ENCODE results near the gene C11orf65. TPM values are rescaled to one million over a fixed set of nuclear protein-coding genes. Genes with fewer than 3 reads are reported as not detected.
A peak's percentile ranks its signal among the peaks of the same experiment; 100 is the strongest.

Gene C11orf65
- total and polyA plus RNA-seq, 7 experiments from 2014 or later, result 0.27 to 2.0 (median 0.61) TPM

DNA sequence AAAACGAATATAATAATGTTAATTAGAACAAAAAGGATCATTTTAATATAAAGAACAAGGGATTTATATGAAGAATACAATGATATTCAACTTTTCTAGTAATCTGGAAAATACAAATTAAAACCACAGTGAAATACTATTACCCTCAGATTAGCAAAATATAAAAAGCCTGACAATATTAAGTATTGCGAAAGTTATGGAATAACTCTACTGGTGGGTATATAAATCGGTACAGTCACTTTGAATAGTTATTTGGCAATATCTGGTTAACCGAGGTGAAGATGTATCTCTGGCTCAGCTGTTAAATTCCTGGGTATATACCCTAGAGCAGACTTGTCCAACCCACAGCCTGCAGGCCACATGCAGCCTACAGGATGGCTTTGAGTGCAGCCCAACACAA, 125.7 kb downstream of the C11orf65 start:
- Histone ChIP-seq H3K36me3 (ENCODE audit: control insufficient read depth in 2 of 3, insufficient read depth in 3 of 3, low read length in 3 of 3) (peaks cover 7 to 48% (median 8%) of the 10 kb centered on the region in 3 experiments), H3K4me1 (ENCODE audit: control insufficient read depth in 2 of 2, insufficient read depth in 2 of 2, low read length in 2 of 2) (no peaks in the 10 kb centered on the region), H3K27me3 (ENCODE audit: control insufficient read depth in 2 of 2, insufficient read depth in 2 of 2, low read length in 2 of 2) (no peaks in the 10 kb centered on the region), H3K4me3 (ENCODE audit: low read length) (no peak overlapping the region), H3K27ac (ENCODE audit: low read depth, low read length) (no peak overlapping the region), H3K9me3 (ENCODE audit: control insufficient read depth in 2 of 3, low read length in 3 of 3) (no peaks in the 10 kb centered on the region)
- Mint-ChIP-seq H3K9me3 (no peaks in the 10 kb centered on the region), H3K4me3 (no peak overlapping the region), H3K27me3 (no peaks in the 10 kb centered on the region), H3K36me3 (peaks cover 7 to 46% (median 31%) of the 10 kb centered on the region in 5 donors), H3K27ac (peak overlapping the region in 5 of 9 donors; percentile 1 to 78 (median 25)), H3K4me1 (peaks cover 9 to 41% (median 29%) of the 10 kb centered on the region in 7 donors)
- ChIA-PET CTCF (no interaction called here), POLR2A (interaction anchor here (0.7 to 1.1 kb wide), 4 partner anchors 35 to 119 kb away, joined by 3 to 5 read pairs (median 3); partner anchors contain the start of genes ATM and NPAT)
- ATAC-seq, result no peak
- intact Hi-C loops (cut with micrococcal nuclease), result loop anchor here (5.0 kb wide), 3 partner anchors 126 to 306 kb away; partner anchors contain the start of genes C11orf65 (in 1 of the 2) and EXPH5 (in 1 of the 2)
- no peak for DNase-seq

DNA sequence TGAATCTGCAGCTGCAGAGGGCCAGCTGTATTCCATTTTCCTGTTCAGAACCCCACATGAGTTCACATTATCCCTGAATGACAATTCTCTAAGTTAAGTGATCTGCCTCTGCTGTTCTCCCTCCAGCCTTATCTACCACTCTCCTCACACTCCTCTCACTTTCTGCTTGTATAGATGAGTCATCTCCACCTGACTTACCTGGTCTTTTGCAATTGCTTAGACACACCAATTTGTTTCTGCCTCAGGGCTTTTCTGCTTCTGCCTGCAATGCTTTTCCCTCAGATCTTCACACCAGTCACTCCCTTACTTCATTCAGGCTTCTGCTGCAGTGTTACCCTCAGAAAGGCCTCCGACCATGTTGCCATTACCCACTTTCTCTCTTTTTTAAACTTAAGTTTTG, 126.4 kb downstream of the C11orf65 start:
- Mint-ChIP-seq H3K36me3 (peaks cover 9 to 44% (median 31%) of the 10 kb centered on the region in 5 donors), H3K4me1 (peaks cover 9 to 48% (median 29%) of the 10 kb centered on the region in 7 donors), H3K27me3 (no peaks in the 10 kb centered on the region), H3K9me3 (no peaks in the 10 kb centered on the region), H3K27ac (peak overlapping the region in 5 of 9 donors; percentile 1 to 59 (median 22)), H3K4me3 (no peak overlapping the region)
- Histone ChIP-seq H3K27ac (ENCODE audit: low read depth, low read length) (no peak overlapping the region), H3K4me1 (ENCODE audit: control insufficient read depth in 2 of 2, insufficient read depth in 2 of 2, low read length in 2 of 2) (no peaks in the 10 kb centered on the region), H3K9me3 (ENCODE audit: control insufficient read depth in 2 of 3, low read length in 3 of 3) (no peaks in the 10 kb centered on the region), H3K36me3 (ENCODE audit: control insufficient read depth in 2 of 3, insufficient read depth in 3 of 3, low read length in 3 of 3) (peaks cover 0 to 50% (median 8%) of the 10 kb centered on the region in 3 experiments), H3K4me3 (ENCODE audit: low read length) (no peak overlapping the region), H3K27me3 (ENCODE audit: control insufficient read depth in 2 of 2, insufficient read depth in 2 of 2, low read length in 2 of 2) (no peaks in the 10 kb centered on the region)
- ChIA-PET POLR2A (interaction anchor here (0.6 to 0.9 kb wide), 2 partner anchors 30 to 117 kb away, joined by 3 read pairs; no protein-coding TSS in a partner anchor), CTCF (no interaction called here)
- ATAC-seq (no peak), DNase-seq (no peak)
- intact Hi-C loops (cut with micrococcal nuclease), result loop anchor here (5.0 kb wide), 3 partner anchors 126 to 306 kb away; partner anchors contain the start of genes C11orf65 (in 1 of the 2) and EXPH5 (in 1 of the 2)

DNA sequence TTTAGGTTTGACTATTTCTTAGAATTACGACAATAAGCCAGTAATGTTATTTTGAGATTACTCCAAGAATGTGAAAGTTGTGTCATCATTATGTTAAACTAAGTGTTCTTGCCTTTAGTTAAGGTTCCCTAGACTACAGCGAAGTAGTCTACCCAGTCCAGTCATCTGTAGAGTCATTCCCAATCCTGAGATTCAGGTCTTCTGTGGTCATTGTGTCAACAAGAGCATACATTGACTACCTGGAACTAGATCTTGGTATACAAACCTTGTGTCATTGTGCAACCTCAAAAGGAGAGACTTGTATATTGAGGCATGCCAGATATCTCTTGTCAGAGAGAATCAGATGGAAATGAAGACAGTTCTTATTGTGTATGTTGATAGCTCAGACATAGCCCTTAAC, 128.6 kb downstream of the C11orf65 start:
- H3K27me3 ChIP-seq (ENCODE audit: control insufficient read depth in 2 of 2, insufficient read depth in 2 of 2, low read length in 2 of 2), result no peaks in the 10 kb centered on the region
- intact Hi-C loops (cut with micrococcal nuclease), result loop anchor here in 1 of 2 donors (1.0 to 10.0 kb wide), 3 partner anchors 54 to 310 kb away; no protein-coding TSS in a partner anchor
- Mint-ChIP-seq H3K36me3 (peaks cover 3 to 47% (median 35%) of the 10 kb centered on the region in 5 donors), H3K4me3 (no peak overlapping the region), H3K27ac (peak overlapping the region in 4 of 9 donors; percentile 2 to 65 (median 50)), H3K4me1 (peaks cover 6 to 41% (median 17%) of the 10 kb centered on the region in 7 donors), H3K27me3 (no peaks in the 10 kb centered on the region), H3K9me3 (no peaks in the 10 kb centered on the region)
- POLR2A ChIA-PET, result no interaction called here
- H3K27ac ChIP-seq (ENCODE audit: low read depth, low read length), result no peak overlapping the region
- no peaks in the 10 kb centered on the region for H3K9me3 ChIP-seq (ENCODE audit: control insufficient read depth in 2 of 3, low read length in 3 of 3)
- no peaks in the 10 kb centered on the region for H3K4me1 ChIP-seq (ENCODE audit: control insufficient read depth in 2 of 2, insufficient read depth in 2 of 2, low read length in 2 of 2)
- no peak for ATAC-seq
- CTCF ChIA-PET, result no interaction called here
- peaks cover 11 to 52% (median 15%) of the 10 kb centered on the region in 3 experiments for H3K36me3 ChIP-seq (ENCODE audit: control insufficient read depth in 2 of 3, insufficient read depth in 3 of 3, low read length in 3 of 3)
- no peak overlapping the region for H3K4me3 ChIP-seq (ENCODE audit: low read length)
- DNase-seq, result no peak

DNA sequence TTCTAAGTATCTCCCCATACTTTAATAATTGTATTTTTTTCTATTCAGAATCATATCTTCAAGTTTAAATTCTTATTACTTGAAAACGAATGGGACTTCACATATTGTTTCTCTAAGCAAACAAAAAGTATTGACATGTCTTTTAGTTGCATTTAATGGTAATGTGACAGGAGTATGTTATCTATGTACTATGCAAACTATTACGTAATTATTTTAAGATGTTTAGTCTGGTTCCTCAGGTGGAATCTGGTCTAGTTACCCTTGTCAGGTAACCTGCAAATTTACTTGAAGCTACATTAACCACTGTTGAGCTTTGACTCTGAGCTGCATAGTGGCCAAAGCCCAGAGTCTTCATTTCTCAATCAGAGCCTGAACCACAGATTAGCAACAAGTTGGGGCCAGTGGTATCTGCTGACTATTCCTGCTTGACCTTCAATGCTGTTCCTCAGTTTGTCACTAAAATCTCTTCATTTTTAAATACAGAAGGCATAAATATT, 133.9 kb downstream of the C11orf65 start:
- H3K27ac Mint-ChIP-seq, result peak overlapping the region in 2 of 9 donors; percentile 2 to 38
- Histone ChIP-seq H3K4me3 (ENCODE audit: low read length) (no peak overlapping the region), H3K36me3 (ENCODE audit: control insufficient read depth in 2 of 3, insufficient read depth in 3 of 3, low read length in 3 of 3) (peaks cover 31 to 95% (median 58%) of the 10 kb centered on the region in 3 experiments), H3K27ac (ENCODE audit: low read depth, low read length) (peak overlapping the region; percentile 14), H3K27me3 (ENCODE audit: control insufficient read depth in 2 of 2, insufficient read depth in 2 of 2, low read length in 2 of 2) (no peaks in the 10 kb centered on the region), H3K4me1 (ENCODE audit: control insufficient read depth in 2 of 2, insufficient read depth in 2 of 2, low read length in 2 of 2) (no peaks in the 10 kb centered on the region), H3K9me3 (ENCODE audit: control insufficient read depth in 2 of 3, low read length in 3 of 3) (no peaks in the 10 kb centered on the region)
- DNase-seq, result no peak
- no peaks in the 10 kb centered on the region for H3K27me3 Mint-ChIP-seq
- peaks cover 0 to 32% (median 14%) of the 10 kb centered on the region in 7 donors for H3K4me1 Mint-ChIP-seq
- H3K36me3 Mint-ChIP-seq, result peaks cover 15 to 74% (median 55%) of the 10 kb centered on the region in 5 donors
- H3K4me3 Mint-ChIP-seq, result no peak overlapping the region
- ATAC-seq, result no peak
- intact Hi-C loops (cut with micrococcal nuclease), result loop anchor here in 1 of 2 donors (2.0 to 10.0 kb wide), 2 partner anchors 31 to 49 kb away; no protein-coding TSS in a partner anchor
- no peaks in the 10 kb centered on the region for H3K9me3 Mint-ChIP-seq
- CTCF ChIA-PET, result interaction anchor here (0.7 kb wide), 1 partner anchor 327 kb away, joined by 3 read pairs; no protein-coding TSS in a partner anchor
- POLR2A ChIA-PET, result no interaction called here

Other genes with a start within 250 kb of the C11orf65 start
- gene NPAT, start 244.9 kb downstream of the C11orf65 start, total RNA-seq, result 10 to 100 TPM; 38.4 to 89.2 (median 45.9) TPM
- 10 to 100 TPM; 45.6 to 67.0 TPM for gene NPAT, start 244.9 kb downstream of the C11orf65 start, polyA plus RNA-seq
- 100 to 1,000 TPM; 183 to 879 (median 440) TPM for gene ATM, start 244.5 kb downstream of the C11orf65 start, total RNA-seq
- 100 to 1,000 TPM in 1 of 2 donors, 10 to 100 TPM in 1; 84.7 to 161 TPM for gene ATM, start 244.5 kb downstream of the C11orf65 start, polyA plus RNA-seq
- gene POGLUT3, start 30.9 kb upstream of the C11orf65 start, total RNA-seq, result 10 to 100 TPM in 1 of 5 experiments, 1 to 10 TPM in 4; 5.7 to 15.7 (median 9.4) TPM
- gene POGLUT3, start 30.9 kb upstream of the C11orf65 start, polyA plus RNA-seq, result 10 to 100 TPM in 1 of 2 donors, 1 to 10 TPM in 1; 10.0 to 10.3 TPM
- gene EXPH5, start 126.2 kb upstream of the C11orf65 start, total RNA-seq, result 1 to 10 TPM; 1.9 to 8.3 (median 5.9) TPM
- gene EXPH5, start 126.2 kb upstream of the C11orf65 start, polyA plus RNA-seq, result 1 to 10 TPM in 1 of 2 donors, under 1 TPM in 1; 0.90 to 2.0 TPM
- 10 to 100 TPM; 16.7 to 34.6 (median 22.8) TPM for gene DDX10, start 197.5 kb upstream of the C11orf65 start, total RNA-seq
- 10 to 100 TPM; 14.8 to 16.7 TPM for gene DDX10, start 197.5 kb upstream of the C11orf65 start, polyA plus RNA-seq